Measurements from ENCODE around the gene MINAR2. TPM values are rescaled to one million over a fixed set of nuclear protein-coding genes. Genes with fewer than 3 reads are reported as not detected.

Gene MINAR2, protein sequence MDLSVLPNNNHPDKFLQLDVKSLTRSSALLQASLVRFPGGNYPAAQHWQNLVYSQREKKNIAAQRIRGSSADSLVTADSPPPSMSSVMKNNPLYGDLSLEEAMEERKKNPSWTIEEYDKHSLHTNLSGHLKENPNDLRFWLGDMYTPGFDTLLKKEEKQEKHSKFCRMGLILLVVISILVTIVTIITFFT
- not detected in 2 replicates for total RNA-seq

DNA sequence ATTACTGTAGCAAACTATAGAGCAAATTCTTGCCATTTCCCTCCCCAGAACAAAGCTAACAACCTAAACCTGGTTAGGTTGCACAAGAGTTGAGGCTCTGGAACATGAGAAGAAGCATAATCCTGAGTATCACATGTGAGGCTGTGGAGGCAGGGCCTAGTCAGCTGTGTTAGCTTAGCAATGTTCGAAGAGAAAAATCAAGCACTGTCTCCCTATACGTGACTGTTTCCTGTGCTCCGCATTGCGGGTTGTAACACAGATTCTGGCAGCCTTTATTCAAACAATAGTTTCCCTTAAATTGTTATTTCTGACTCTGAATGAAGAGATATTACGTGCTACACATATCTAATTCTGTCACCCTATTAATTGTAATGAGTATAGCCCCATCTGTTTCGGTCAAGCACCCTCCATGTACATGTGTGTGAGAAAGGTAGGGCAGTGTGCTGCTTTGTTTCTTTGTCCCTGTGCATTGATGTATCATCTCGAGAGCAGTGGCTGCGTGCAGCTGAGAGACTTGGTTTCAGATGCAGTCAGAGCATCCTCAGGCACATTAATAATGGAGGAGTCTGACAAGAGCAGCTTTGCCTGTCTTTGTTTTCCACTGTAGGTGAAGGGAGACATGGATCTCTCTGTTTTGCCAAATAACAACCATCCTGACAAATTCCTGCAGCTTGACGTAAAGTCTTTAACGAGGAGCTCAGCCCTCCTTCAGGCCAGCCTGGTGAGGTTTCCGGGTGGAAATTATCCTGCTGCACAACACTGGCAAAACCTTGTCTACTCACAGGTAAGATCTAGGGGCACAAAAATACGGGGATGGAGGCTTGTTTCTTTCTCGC, at the start of gene MINAR2:
MINAR2 (plus strand) TSS at position 523 of the 836 bp plus-strand sequence; CDS start at position 620, 97 bp downstream.

Other genes starting within 250 kb of the MINAR2 start
- 4.5 and 6.3 TPM in 2 replicates for gene CHSY3, start 156.4 kb downstream of the MINAR2 start, total RNA-seq